HG03095 (cell line): ENCODE data around the gene MGLL.

Source experiments
- ATAC-seq: cut with Tn5 transposase; IDR thresholded peaks from one replicate; pipeline ENCODE4 v1.9.1; 2021; ENCODE audit warnings: moderate library complexity; ENCODE audit not compliant: unreplicated experiment

MGLL gene

DNA sequence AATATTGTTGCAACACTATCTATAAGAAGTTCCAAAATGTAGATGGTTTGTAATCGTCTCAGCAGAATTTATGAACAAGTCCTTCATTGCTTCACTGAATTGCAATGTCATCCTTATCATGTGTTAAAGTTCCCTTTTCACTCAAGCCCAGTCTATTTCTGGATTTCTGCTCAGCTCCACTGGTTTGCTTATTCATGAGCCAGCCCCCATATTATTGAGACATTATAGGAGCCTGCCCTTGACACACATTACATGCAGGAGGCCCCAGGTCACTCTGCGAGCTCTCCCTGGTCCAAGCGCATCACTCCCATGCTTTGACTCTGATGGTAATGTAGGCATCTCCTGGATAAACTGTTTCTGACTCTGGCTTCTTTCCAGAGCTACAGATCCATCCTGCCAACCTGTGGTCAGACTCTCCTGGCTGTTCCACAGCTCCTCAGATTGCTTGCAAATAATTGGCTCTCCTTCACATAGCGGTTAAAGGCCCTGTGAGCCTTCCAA, 92.7 kb downstream of the MGLL start:
- ATAC-seq: no peak

DNA sequence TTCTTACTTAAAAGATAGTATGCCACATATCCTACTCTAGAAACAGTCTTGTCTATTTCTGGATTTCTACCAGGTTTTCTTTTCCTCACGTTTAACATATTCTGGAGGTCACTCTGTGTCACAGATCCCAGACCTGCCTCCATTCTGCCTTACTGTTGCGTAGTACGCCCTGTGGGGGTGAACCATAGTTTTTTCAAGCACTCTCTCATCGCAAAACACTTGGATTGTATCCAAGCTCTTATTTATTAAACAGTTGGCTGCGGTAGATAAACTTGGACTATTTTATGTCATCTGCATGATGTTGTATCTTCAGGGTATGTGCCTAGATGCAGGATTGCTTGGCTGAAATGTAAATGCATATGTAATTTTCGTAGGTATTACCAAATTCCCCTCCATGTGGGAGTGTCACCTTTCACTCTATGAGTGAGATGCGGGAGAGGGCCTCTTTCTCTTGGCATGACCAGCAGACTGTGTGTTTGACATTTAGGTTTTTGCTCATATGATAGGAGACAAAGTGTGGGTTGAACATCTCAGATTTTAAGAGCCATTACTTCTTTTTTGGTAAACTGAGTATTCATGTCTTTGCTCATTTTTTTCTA, 93.8 kb downstream of the MGLL start:
- no peak for ATAC-seq

DNA sequence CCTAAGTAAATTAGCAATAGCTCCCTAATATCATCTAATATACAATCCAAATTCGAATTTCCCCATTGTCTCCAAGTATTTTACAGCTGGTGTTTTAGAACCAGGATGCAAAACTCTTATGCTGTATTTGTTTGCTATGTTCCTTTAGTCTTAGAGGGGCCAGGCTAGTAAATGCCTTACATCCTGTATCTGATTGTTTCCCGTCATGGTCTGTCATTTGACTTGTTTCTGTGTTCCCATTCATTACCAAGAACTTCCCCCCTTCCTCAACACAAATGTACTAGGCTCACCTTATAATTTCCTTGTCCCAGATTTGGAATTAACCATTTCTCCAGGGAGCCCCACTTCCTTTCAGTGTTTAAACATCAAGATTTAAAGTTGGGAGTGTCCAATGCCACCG, 95.4 kb downstream of the MGLL start:
- ATAC-seq: no peak

DNA sequence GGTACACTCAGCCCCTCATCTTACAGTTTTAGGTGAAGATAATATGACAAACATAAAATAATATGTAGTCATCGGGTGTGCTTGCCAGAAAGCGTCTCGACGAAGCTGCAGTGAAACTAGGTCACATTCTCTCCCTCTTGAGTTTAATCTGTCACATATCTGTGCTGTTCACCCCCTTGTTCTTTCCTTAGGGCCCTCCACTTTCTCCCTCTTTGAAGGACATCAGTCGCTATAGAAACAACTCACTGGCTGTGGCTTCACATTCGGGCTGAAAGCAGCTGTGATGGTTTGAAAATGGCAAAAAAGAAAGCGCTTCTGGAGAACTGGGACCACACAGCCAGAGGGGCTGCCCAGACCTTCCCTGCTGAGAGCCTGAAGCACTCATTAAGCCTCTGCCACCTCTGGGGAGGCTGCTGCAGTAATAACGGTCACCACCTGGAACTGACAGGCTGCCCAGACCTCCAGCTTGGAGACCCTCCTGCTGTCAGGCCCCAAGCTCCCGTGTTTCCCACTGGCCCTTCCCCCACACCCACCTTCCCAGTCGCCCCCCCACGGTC, 99.2 kb downstream of the MGLL start:
- no peak for ATAC-seq

DNA sequence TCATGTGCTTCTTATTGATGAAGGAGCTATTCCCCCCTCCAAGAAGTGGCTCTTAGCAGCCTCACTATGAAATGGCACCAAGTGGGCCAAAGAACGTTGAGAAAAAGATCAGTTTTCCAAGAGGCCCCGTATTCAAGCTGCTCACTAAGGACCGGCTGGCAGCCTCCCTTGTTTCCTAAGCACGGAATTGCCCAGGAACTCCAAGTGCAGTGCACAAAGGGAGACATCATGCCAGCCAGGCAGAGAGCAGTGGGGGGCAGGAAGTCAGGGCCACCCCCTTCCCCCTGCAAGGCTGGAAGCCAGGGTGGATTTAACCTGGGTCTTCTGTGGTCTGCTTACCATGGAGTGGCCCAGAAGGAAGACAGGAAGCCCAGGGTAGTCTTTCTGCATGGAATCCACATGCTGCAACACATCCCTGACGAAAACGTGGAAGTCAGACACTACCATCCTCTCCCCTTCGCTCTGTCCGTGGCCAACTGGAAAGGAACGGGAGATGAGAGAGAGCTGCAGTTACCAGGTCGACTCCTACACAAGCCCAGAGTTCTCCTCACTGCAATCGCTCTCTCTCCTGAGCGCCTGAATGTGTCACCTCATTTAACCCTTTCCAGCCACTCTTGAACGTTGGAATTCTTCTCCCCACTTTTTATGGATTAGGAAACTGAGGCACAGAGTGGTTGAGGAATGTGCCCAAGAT, 100.1 kb downstream of the MGLL start:
- ATAC-seq: no peak

DNA sequence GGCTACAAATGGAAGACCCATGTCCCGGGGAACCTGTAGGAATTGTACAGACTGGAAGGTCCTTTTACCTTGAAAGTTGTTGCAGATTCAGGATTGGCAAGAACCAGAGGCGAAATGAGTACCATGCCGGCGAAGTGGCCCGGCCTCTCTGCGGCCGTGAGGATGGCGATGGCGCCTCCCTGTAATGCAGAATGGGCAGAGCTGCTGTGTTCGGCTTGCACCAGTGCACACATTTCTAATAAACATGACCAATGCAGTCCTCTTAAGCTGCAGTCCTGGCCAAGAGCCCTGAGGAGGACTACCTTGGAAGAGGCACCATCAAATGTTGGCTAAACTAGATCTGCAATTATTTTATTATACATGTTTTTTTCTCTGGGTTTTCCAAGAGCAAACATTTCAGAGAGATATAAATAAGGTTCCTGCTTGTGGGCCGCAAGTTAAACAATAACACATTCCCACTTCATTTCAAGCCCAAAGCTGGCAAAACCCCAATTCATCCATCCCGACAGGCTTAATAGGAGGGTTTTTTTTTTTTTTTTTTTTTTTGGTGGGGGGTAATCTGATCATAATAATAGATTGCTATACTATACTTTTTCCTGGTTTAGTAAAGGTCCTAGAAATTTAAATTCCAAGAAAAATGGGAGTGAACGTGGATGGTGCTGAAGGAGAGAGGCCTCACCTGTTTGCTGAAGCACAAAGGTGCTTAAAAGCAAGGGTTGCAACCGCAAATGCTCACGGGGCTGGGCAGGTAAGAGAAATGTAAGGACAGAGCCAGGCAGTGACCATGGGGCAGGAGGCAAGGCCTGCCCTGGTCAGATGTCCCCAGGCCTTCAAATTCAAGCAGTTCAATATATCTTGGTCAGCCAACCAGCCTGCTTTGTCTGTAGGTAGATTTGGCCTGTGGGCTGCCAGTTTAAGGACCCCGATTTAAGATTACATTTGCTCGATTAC, 101.1 kb downstream of the MGLL start:
- ATAC-seq: no peak

DNA sequence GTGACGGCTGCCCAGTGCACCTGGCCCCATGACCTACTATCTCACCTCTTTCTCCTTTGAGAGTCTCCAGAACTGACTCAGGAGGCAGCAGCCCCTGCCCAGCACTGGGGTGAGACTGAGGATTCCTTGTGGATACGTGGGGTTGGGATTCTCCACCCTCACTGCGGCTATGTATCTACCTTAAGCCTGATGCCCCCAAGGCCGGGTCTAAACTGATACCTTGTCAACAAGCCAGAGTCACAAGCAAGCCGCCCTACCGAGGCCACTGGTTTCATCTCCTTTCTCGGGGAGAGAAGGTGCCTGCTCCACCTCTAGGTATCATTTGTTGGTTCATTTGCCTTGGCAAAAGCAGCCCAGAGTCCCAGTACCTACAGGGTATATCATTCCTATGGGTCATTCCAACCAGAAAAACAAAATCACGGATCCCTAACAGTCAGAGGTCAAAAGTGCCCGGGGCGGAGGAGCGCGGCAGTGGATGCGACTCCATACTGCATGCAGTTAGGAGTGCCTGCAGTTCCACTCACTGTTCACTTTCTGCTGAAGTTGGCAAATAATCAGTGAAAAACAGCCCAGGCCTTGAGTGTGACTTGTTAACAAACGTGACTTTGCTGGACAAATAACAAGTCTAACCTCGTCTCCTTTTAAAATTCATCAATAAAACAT, 102.0 kb downstream of the MGLL start:
- ATAC-seq: no peak

DNA sequence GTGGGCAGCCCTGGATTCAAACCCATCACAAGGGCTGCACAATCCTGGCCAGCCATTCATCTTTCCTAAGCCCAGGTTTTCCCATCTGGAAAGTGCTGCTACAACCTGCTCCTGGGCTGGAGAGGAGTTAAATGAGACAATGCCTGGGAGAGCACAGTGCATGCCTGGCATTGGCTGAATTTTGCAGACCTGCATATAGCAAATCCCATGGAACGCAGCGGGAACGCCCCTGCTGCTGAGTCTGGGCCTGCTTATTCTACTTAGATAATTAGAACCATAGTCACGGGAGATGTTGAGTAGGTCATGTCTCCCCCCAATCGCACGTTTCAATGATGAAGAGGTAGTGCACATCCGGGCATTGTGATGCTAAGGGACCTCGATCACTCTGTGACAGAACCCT, 102.9 kb downstream of the MGLL start:
- ATAC-seq: no peak

DNA sequence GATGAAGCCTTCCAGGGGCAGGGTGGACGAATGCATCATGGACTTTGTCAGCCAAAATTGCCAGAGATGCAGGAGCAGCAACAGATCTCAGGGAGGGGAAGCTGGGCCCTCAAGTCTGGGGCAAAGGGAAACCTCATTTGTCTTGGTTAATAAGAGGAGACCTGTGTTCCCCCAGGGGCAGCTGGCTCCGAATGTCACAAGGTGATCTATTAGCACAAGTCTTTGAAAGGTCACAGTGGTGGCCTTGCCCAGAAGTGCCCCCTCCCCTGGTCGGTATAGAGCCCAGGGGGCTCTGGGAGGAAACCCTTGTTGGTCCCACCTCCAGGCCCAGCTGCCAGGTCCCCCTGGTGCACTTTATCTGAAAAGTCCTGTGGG, 103.4 kb downstream of the MGLL start:
- ATAC-seq: no peak

DNA sequence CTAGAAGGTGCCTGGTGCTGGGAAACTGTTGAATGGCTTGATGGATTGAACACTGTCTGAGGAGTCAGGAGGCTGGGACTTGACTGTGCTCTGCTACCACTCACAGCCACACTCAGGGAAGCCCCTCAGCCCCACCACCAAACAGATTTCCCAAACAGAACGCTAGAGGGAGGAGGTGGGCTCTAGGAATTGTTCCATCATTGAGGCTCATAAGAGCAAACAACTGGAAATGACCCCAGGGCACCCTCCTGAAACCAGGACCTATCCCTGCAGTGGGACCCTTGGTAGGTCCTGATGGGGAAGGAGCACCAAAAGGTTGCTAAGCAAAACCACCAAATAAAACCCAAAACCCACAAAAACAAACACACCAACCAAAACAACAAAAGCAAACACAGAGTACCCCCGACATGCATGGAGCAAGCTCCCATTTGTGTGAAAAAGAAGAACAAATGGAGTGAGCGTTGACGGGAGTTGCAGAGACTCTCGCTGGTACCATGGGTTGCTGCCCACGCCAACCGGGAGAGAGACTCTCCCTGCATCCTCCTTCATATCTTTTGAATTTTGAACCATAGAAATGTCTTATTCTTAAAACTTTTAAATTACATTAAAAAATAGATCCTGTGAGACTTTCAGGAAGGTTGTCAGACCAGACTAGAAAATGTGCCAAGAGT, 103.9 kb downstream of the MGLL start:
- ATAC-seq: no peak

DNA sequence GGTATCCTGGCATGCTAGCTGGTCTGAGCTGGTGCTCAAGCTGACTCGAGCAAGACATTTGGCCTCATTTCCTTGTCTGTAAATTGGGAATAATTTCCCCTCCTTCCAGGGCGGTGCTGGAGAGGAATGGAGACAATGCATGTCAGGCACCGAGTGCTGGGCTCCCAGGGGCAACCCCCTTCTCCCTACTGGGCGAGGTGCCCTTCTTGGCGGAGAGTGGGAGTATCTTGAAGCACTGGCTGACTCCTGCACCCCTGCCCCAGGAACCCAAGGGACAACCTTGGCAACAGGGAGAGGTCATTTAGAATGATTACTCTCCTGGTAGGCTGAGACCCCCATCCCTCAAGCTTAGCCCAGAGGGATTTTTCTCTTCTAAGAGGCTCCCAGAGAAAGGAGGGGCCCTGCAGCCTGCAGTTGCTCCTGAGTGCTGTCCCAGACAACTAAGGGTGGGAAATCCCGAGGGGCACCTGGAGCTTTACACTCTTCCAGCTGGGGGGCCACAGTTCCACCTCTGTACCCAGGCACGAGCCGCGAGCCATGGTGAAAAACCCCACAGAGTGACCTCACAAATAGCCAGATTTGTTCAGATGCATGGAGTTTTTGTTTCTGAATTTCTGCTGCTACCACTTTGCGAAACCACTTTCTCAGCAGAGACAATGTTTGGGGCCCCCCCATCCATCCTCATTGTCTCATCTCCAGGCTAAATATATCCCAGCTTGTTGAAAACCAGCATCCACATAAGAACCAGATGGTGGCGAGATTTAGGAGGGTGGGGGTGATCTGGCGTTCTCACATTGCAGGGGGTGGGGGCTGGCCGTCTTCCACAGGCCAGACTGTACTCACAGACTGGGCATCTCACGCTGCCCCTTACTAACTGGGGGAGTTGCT, 104.7 kb downstream of the MGLL start:
- ATAC-seq: no peak

DNA sequence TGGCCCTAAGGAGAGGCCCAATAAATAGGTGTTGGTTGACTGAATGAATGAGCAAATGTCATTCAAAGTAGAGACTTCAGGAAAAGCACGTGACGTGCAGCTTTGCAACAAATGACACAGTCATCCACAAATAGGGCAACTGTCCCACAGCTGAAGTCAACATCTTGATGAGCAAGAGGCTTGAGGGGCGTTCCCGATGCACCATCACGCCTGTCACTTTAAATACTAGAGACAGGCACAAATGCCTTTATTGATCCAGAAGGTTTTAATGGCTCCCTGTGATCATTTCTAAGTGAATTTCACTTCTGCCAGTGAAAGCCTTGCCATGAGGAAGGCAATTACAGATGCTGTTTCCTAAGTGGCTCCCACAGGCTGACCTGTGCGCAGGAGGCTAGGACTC, 105.9 kb downstream of the MGLL start:
- ATAC-seq: no peak

DNA sequence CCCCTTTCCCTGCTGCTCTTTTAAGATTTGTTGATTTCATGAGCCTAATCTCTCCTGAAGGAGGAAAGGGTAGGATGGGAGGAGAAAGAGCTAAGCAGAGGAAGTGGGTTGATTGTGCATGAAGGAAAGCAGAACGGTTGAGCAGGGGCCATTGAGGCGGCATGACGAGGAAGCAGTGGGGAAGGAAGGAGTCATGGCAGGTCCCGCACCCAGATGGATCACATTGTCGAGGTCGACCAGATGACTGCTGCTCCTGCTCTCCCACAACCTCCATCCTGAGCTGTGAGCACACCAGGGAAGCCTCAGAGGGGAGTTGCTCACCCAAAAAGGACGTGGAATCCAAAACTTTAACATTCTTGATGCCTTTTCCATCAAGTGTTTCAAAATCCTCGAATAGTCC, 106.8 kb downstream of the MGLL start:
- no peak for ATAC-seq

DNA sequence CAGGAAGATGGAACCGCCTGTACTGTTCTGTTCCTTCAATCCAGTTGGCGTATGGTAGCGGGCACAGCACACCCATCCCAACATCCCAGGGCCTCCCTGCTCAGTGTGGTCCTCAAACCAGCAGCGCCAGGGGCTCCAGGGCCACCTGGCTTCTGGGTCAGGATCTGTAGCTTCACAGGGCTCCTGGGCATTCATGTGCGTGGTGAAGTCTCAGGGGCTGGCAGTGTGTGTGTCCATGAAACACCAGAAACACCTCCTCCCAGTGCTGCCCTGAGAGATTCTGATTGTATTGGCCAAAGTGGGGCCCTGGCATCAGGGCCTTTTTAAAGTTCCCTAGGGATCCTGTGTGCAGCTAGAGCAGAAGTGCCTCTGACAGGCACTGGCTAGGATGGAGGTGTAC, 107.4 kb downstream of the MGLL start:
- ATAC-seq: no peak

DNA sequence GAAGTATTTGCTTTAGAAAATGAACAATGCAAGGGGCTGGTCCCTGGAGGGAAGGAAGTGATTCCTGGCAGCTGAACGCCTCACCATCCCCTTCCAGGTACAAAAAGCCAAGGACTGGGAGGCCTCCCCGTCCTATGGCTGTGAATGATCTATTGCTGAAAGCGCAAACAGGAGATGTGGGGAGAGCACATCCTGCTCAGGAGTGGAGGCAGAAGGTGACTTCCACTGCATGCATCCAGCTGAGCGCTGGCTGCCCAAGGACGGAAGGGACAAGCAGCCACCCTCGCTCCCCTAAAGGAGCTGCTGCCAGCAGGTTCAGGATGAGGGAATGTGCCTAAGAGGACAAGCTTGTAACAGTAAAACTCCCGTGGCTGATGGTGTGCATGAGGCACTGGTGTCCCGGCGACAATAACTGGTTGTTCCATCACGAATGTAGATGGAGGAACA, 108.2 kb downstream of the MGLL start:
- no peak for ATAC-seq

DNA sequence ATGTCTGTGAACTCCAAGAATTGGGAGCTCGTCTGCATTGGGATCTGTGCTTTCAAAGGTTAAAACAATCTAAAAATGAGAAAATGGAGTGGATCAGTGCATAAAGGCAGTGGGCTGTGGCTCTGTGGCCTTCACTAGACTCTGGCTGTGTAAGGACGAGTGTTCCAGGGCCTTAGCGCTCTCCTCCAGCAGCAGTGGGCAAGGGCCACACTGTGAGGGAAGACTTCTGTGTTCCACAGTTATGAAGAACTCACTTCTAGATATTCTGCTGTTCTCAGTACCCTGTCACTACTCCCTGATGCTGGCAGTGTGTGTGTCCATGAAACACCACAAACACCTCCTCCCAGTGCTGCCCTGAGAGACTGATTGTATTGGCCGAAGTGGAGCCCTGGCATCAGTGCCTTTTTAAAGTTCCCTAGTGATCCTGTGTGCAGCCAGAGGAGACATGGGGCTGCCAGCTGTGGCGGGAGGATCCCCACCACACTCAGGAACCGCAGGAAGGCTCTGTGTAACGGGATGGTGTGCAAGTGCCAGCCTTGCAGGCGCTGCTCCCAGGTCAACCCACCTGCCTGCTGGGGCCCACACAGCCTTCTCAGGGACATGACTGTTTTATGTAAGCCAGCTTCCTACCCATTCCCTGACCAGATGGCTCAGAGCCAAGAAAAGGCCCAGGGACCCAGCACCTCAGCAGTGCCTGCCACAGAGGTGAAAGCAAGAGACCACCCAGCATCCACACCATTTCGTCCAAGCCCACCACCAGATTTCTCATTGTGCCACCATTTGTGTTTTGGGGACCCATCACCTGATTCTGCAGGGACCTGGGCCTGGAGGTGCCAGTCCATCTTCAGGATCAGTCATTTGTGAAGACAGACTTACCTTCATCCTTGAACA, 109.2 kb downstream of the MGLL start:
- no peak for ATAC-seq

DNA sequence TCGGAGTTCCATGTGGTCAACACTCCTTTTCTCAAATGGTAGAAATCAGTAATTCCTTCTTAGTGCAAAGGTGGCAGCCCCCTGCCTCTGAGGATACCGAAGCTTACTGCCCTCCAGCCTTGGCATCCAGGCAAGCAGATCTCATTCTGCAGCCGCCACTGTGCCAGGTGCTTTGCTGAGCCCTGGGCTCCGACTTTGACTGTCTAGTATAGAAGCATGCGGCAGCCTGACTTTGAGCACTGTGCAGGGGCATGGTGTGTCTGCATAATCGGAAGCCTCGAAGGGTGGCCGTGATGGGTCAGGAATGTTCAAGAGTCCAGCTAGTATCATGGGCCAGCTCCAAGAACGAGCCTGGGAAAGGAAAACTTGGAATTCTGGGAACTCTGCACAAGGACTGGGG, 109.9 kb downstream of the MGLL start:
- ATAC-seq: no peak

DNA sequence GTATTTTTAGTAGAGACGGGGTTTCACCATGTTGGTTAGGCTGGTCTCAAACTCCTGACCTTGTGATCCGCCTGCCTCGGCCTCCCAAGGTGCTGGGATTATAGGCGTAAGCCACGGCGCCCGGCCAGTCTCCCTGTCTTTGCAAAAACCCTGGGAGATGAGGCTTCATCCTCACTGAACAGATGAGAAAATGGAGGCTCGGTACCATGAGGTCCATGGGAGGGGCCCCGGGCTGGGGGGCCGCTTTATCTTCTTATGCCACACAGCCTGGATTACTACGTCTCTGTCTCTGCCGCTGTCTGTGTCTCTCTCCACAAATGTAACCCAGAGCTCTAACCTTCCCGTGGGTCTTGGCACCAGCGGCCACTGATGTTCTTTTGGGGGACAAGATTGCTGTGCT, 110.4 kb downstream of the MGLL start:
- no peak for ATAC-seq
